KOPT-K1 (cell line): ENCODE results near the gene TPD52L1.

ENCODE experiments used
- H3K27ac ChIP-seq: fragments of 200-600 bp; sonication (generic); 2 replicates; pipeline ENCODE4 v1.5.1; 2016; ENCODE audit warnings: antibody characterized with exemption, mild to moderate bottlenecking, low read depth, low read length; ENCODE audit not compliant: poor library complexity, severe bottlenecking
- H3K36me3 ChIP-seq: fragments of 200-600 bp; sonication (generic); 2 replicates; pipeline ENCODE4 v1.5.1; 2017; ENCODE audit warnings: antibody characterized with exemption, mild to moderate bottlenecking, low read length, moderate library complexity; ENCODE audit not compliant: insufficient read depth
- H3K9me3 ChIP-seq: fragments of 200-600 bp; sonication (generic); 2 replicates; pipeline ENCODE4 v1.5.1; 2017; ENCODE audit warnings: antibody characterized with exemption, low read length, mild to moderate bottlenecking; ENCODE audit not compliant: insufficient read depth, poor library complexity, severe bottlenecking

Gene TPD52L1

GRCh38 chr6:125220712-125221111 is 67.1 kb downstream of the TPD52L1 start:
- no peak overlapping the region for H3K27ac ChIP-seq

GRCh38 chr6:125222531-125223455 is 69.2 kb downstream of the TPD52L1 start:
- Histone ChIP-seq H3K36me3 (no peaks in the 10 kb centered on the region), H3K27ac (no peak overlapping the region)

More at GRCh38 chr6:125220712-125221111, 67.1 kb downstream of the TPD52L1 start:
- Histone ChIP-seq H3K36me3 (no peaks in the 10 kb centered on the region), H3K9me3 (no peaks in the 10 kb centered on the region)

GRCh38 chr6:125224231-125224861 is 70.8 kb downstream of the TPD52L1 start:
- Histone ChIP-seq H3K36me3 (no peaks in the 10 kb centered on the region), H3K27ac (no peak overlapping the region), H3K9me3 (no peaks in the 10 kb centered on the region)

More at GRCh38 chr6:125222531-125223455, 69.2 kb downstream of the TPD52L1 start:
- H3K9me3 ChIP-seq = no peaks in the 10 kb centered on the region

GRCh38 chr6:125227244-125227643 is 73.7 kb downstream of the TPD52L1 start:
- Histone ChIP-seq H3K27ac (no peak overlapping the region), H3K36me3 (no peaks in the 10 kb centered on the region), H3K9me3 (no peaks in the 10 kb centered on the region)

GRCh38 chr6:125228981-125229479 is 75.5 kb downstream of the TPD52L1 start:
- Histone ChIP-seq H3K9me3 (no peaks in the 10 kb centered on the region), H3K36me3 (no peaks in the 10 kb centered on the region), H3K27ac (no peak overlapping the region)

GRCh38 chr6:125230674-125231073 is 77.1 kb downstream of the TPD52L1 start:
- H3K36me3 ChIP-seq = no peaks in the 10 kb centered on the region
- no peak overlapping the region for H3K27ac ChIP-seq
- no peaks in the 10 kb centered on the region for H3K9me3 ChIP-seq

GRCh38 chr6:125231133-125231532 is 77.6 kb downstream of the TPD52L1 start:
- Histone ChIP-seq H3K9me3 (no peaks in the 10 kb centered on the region), H3K27ac (no peak overlapping the region), H3K36me3 (no peaks in the 10 kb centered on the region)

GRCh38 chr6:125231574-125232343 is 78.2 kb downstream of the TPD52L1 start:
- Histone ChIP-seq H3K36me3 (no peaks in the 10 kb centered on the region), H3K27ac (no peak overlapping the region), H3K9me3 (no peaks in the 10 kb centered on the region)

- Histone ChIP-seq H3K9me3 (no peaks in the 10 kb centered on the region), H3K27ac (no peak overlapping the region), H3K36me3 (no peaks in the 10 kb centered on the region)
These were observed 78.9 kb downstream of the TPD52L1 start for GRCh38 chr6:125232466-125232865.

GRCh38 chr6:125233202-125233601 is 79.6 kb downstream of the TPD52L1 start:
- Histone ChIP-seq H3K9me3 (no peaks in the 10 kb centered on the region), H3K27ac (no peak overlapping the region), H3K36me3 (no peaks in the 10 kb centered on the region)

- H3K36me3 ChIP-seq = no peaks in the 10 kb centered on the region
- no peaks in the 10 kb centered on the region for H3K9me3 ChIP-seq
- H3K27ac ChIP-seq = no peak overlapping the region
These were observed 83.2 kb downstream of the TPD52L1 start for GRCh38 chr6:125236536-125237327.

- H3K27ac ChIP-seq = no peak overlapping the region
- no peaks in the 10 kb centered on the region for H3K9me3 ChIP-seq
These were observed 84.2 kb downstream of the TPD52L1 start for GRCh38 chr6:125237764-125238163.

GRCh38 chr6:125245109-125245508 is 91.5 kb downstream of the TPD52L1 start:
- no peaks in the 10 kb centered on the region for H3K36me3 ChIP-seq
- H3K27ac ChIP-seq = no peak overlapping the region
- H3K9me3 ChIP-seq = no peaks in the 10 kb centered on the region

More at GRCh38 chr6:125237764-125238163, 84.2 kb downstream of the TPD52L1 start:
- no peaks in the 10 kb centered on the region for H3K36me3 ChIP-seq

- H3K27ac ChIP-seq = no peak overlapping the region
- no peaks in the 10 kb centered on the region for H3K9me3 ChIP-seq
These were observed 92.1 kb downstream of the TPD52L1 start for GRCh38 chr6:125245523-125246264.

More at GRCh38 chr6:125245523-125246264, 92.1 kb downstream of the TPD52L1 start:
- H3K36me3 ChIP-seq = no peaks in the 10 kb centered on the region
